Activated T-helper 1 cell treated with anti-CD3 and anti-CD28 coated beads, Interleukin-2, amount 50 U/mL, for 16 hours (primary cell): ENCODE results near the gene ADSL.

ENCODE experiments used
- DNase-seq, 2 donors: peaks; one replicate each; pipeline ENCODE4 v3.0.0-alpha.2; 2020; ENCODE audit warnings: low read depth in 1 of 2, low spot score in 1 of 2

ADSL gene

DNA sequence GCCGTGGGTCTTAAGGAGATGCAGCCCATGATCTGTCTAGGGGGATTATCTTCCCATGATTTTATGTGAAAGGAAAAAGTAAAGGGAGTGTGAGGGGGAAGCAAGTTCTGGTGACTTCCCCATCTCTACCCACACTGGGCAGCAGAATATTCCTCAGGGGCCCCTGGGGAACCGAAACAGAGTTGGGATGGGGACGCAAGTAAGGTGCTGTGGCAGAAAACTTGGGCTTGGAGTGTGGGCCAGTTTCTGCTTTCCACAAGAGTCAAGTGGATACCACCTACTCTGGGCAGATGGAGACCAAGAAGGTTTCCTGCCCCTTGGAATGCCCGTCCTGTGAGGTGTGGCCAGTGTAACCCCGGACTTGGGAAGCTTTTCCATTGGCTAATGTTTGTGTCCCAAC lies 88.4 kb downstream of the ADSL start:
- DNase-seq, result no peak

DNA sequence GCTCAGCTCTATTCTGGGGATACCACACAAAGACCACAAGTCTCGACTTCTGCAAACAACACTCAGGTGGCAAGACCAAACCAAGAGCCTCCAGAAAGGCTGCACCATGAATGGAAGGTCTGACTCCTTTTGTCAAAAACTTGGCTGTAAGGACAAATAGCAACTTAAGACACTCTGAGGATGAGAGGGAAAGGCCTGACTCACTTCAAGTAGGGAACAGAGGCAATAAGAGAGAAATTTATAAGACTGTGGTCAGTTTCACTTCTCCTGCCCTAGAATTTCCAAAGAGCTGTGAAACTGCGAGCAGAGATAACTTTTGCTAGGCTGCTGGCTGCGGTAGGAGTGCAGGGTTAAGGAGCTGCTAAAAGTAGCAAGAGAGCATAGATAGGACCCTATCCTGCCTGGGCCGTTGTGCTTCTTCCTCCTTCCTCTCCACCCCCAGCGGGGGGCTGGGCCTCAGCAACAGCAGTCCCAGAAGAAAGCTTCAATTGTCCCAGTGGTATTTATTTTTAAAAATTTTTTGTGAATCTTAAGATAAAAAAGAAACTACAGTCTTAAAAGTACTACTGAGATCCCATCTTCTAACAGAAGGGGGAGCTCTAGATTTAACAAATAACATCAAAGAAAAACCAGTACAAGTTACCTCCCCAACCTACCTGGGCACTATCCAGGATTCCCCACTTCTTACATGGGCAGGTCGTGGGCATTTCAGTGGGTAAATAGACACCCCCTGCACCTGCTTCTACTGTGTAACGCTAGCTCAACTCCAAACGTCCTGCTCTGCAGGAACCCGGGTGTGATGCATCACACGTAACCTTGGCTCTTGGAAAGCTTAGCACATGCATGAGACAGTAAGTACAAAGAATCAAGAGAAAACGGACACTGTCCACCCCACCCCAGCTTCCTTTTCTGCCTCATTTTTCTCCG lies 90.5 kb downstream of the ADSL start:
- no peak for DNase-seq
